Measurements from ENCODE around the gene SERPINB13.

The SERPINB13 gene

GRCh38 chr18:63586966-63587365 lies at the start of gene SERPINB13:
Gene SERPINB13, plus strand, starts transcription at chr18:63587343. Its CDS starts 1,325 bp downstream, at chr18:63588668.
- H3K27me3 ChIP-seq (ENCODE audit: control insufficient read depth in 1 of 2, insufficient read depth in 2 of 2, low read length in 2 of 2): no peaks in the 10 kb centered on the region
- no peaks in the 10 kb centered on the region for H3K36me3 ChIP-seq (ENCODE audit: control insufficient read depth in 2 of 2, insufficient read depth in 2 of 2, low read length in 2 of 2)
- no peaks in the 10 kb centered on the region for H3K4me1 ChIP-seq (ENCODE audit: control insufficient read depth, insufficient read depth, low read length)
- H3K27ac ChIP-seq (ENCODE audit: low read length): no peak within 1 kb of the TSS
- no peaks in the 10 kb centered on the region for H3K9me3 ChIP-seq (ENCODE audit: control insufficient read depth in 2 of 2, low read length in 2 of 2)
- no peak within 1 kb of the TSS for H3K9ac ChIP-seq (ENCODE audit: low read length in 2 of 2)
- no peak within 1 kb of the TSS for H3K4me3 ChIP-seq (ENCODE audit: low read length in 2 of 2)

- H3K27ac ChIP-seq (ENCODE audit: low read length): no peak overlapping the region
- H3K4me1 ChIP-seq (ENCODE audit: control insufficient read depth, insufficient read depth, low read length): no peaks in the 10 kb centered on the region
- no peak overlapping the region for H3K9ac ChIP-seq (ENCODE audit: low read length in 2 of 2)
- no peaks in the 10 kb centered on the region for H3K9me3 ChIP-seq (ENCODE audit: control insufficient read depth in 2 of 2, low read length in 2 of 2)
- no peak overlapping the region for H3K4me3 ChIP-seq (ENCODE audit: low read length in 2 of 2)
- no peaks in the 10 kb centered on the region for H3K27me3 ChIP-seq (ENCODE audit: control insufficient read depth in 1 of 2, insufficient read depth in 2 of 2, low read length in 2 of 2)
- no peaks in the 10 kb centered on the region for H3K36me3 ChIP-seq (ENCODE audit: control insufficient read depth in 2 of 2, insufficient read depth in 2 of 2, low read length in 2 of 2)
Measured at GRCh38 chr18:63539904-63540510, 47.1 kb upstream of the SERPINB13 start.

GRCh38 chr18:63542069-63542468 lies 45.1 kb upstream of the SERPINB13 start, which contains the start of gene SERPINB12:
Gene SERPINB12, plus strand, starts transcription at chr18:63542369. Its CDS starts 13,791 bp downstream, at chr18:63556160.
- Histone ChIP-seq H3K9ac (ENCODE audit: low read length in 2 of 2) (no peak within 1 kb of the TSS), H3K4me3 (ENCODE audit: low read length in 2 of 2) (no peak within 1 kb of the TSS), H3K27ac (ENCODE audit: low read length) (no peak within 1 kb of the TSS), H3K9me3 (ENCODE audit: control insufficient read depth in 2 of 2, low read length in 2 of 2) (no peaks in the 10 kb centered on the region), H3K36me3 (ENCODE audit: control insufficient read depth in 2 of 2, insufficient read depth in 2 of 2, low read length in 2 of 2) (no peaks in the 10 kb centered on the region), H3K27me3 (ENCODE audit: control insufficient read depth in 1 of 2, insufficient read depth in 2 of 2, low read length in 2 of 2) (no peaks in the 10 kb centered on the region), H3K4me1 (ENCODE audit: control insufficient read depth, insufficient read depth, low read length) (no peaks in the 10 kb centered on the region)

- Histone ChIP-seq H3K9ac (ENCODE audit: low read length in 2 of 2) (no peak overlapping the region), H3K4me3 (ENCODE audit: low read length in 2 of 2) (no peak overlapping the region), H3K9me3 (ENCODE audit: control insufficient read depth in 2 of 2, low read length in 2 of 2) (no peaks in the 10 kb centered on the region), H3K27me3 (ENCODE audit: control insufficient read depth in 1 of 2, insufficient read depth in 2 of 2, low read length in 2 of 2) (no peaks in the 10 kb centered on the region), H3K4me1 (ENCODE audit: control insufficient read depth, insufficient read depth, low read length) (no peaks in the 10 kb centered on the region), H3K36me3 (ENCODE audit: control insufficient read depth in 2 of 2, insufficient read depth in 2 of 2, low read length in 2 of 2) (no peaks in the 10 kb centered on the region), H3K27ac (ENCODE audit: low read length) (no peak overlapping the region)
Measured at GRCh38 chr18:63544017-63544416, 43.1 kb upstream of the SERPINB13 start.

- Histone ChIP-seq H3K27ac (ENCODE audit: low read length) (no peak overlapping the region), H3K9ac (ENCODE audit: low read length in 2 of 2) (no peak overlapping the region), H3K36me3 (ENCODE audit: control insufficient read depth in 2 of 2, insufficient read depth in 2 of 2, low read length in 2 of 2) (no peaks in the 10 kb centered on the region), H3K27me3 (ENCODE audit: control insufficient read depth in 1 of 2, insufficient read depth in 2 of 2, low read length in 2 of 2) (no peaks in the 10 kb centered on the region), H3K9me3 (ENCODE audit: control insufficient read depth in 2 of 2, low read length in 2 of 2) (no peaks in the 10 kb centered on the region), H3K4me3 (ENCODE audit: low read length in 2 of 2) (no peak overlapping the region), H3K4me1 (ENCODE audit: control insufficient read depth, insufficient read depth, low read length) (no peaks in the 10 kb centered on the region)
Measured at GRCh38 chr18:63545000-63545399, 42.1 kb upstream of the SERPINB13 start.

- Histone ChIP-seq H3K27ac (ENCODE audit: low read length) (no peak overlapping the region), H3K27me3 (ENCODE audit: control insufficient read depth in 1 of 2, insufficient read depth in 2 of 2, low read length in 2 of 2) (no peaks in the 10 kb centered on the region), H3K4me3 (ENCODE audit: low read length in 2 of 2) (no peak overlapping the region), H3K4me1 (ENCODE audit: control insufficient read depth, insufficient read depth, low read length) (peaks cover 3% of the 10 kb centered on the region), H3K36me3 (ENCODE audit: control insufficient read depth in 2 of 2, insufficient read depth in 2 of 2, low read length in 2 of 2) (no peaks in the 10 kb centered on the region), H3K9me3 (ENCODE audit: control insufficient read depth in 2 of 2, low read length in 2 of 2) (no peaks in the 10 kb centered on the region), H3K9ac (ENCODE audit: low read length in 2 of 2) (no peak overlapping the region)
Measured at GRCh38 chr18:63550068-63550467, 37.1 kb upstream of the SERPINB13 start.

GRCh38 chr18:63551769-63552168 lies 35.4 kb upstream of the SERPINB13 start:
- H3K27ac ChIP-seq (ENCODE audit: low read length): no peak overlapping the region
- H3K27me3 ChIP-seq (ENCODE audit: control insufficient read depth in 1 of 2, insufficient read depth in 2 of 2, low read length in 2 of 2): no peaks in the 10 kb centered on the region
- no peak overlapping the region for H3K4me3 ChIP-seq (ENCODE audit: low read length in 2 of 2)
- H3K9me3 ChIP-seq (ENCODE audit: control insufficient read depth in 2 of 2, low read length in 2 of 2): no peaks in the 10 kb centered on the region
- no peak overlapping the region for H3K9ac ChIP-seq (ENCODE audit: low read length in 2 of 2)
- peaks cover 3% of the 10 kb centered on the region for H3K4me1 ChIP-seq (ENCODE audit: control insufficient read depth, insufficient read depth, low read length)
- H3K36me3 ChIP-seq (ENCODE audit: control insufficient read depth in 2 of 2, insufficient read depth in 2 of 2, low read length in 2 of 2): no peaks in the 10 kb centered on the region

- Histone ChIP-seq H3K9ac (ENCODE audit: low read length in 2 of 2) (no peak overlapping the region), H3K27ac (ENCODE audit: low read length) (no peak overlapping the region), H3K27me3 (ENCODE audit: control insufficient read depth in 1 of 2, insufficient read depth in 2 of 2, low read length in 2 of 2) (no peaks in the 10 kb centered on the region), H3K4me1 (ENCODE audit: control insufficient read depth, insufficient read depth, low read length) (peaks cover 3% of the 10 kb centered on the region), H3K9me3 (ENCODE audit: control insufficient read depth in 2 of 2, low read length in 2 of 2) (no peaks in the 10 kb centered on the region), H3K4me3 (ENCODE audit: low read length in 2 of 2) (no peak overlapping the region), H3K36me3 (ENCODE audit: control insufficient read depth in 2 of 2, insufficient read depth in 2 of 2, low read length in 2 of 2) (no peaks in the 10 kb centered on the region)
Measured at GRCh38 chr18:63552581-63552980, 34.6 kb upstream of the SERPINB13 start.

- Histone ChIP-seq H3K9ac (ENCODE audit: low read length in 2 of 2) (no peak overlapping the region), H3K9me3 (ENCODE audit: control insufficient read depth in 2 of 2, low read length in 2 of 2) (no peaks in the 10 kb centered on the region), H3K4me3 (ENCODE audit: low read length in 2 of 2) (peak overlapping the region in 1 of 2 donors; percentile 8), H3K27me3 (ENCODE audit: control insufficient read depth in 1 of 2, insufficient read depth in 2 of 2, low read length in 2 of 2) (no peaks in the 10 kb centered on the region), H3K36me3 (ENCODE audit: control insufficient read depth in 2 of 2, insufficient read depth in 2 of 2, low read length in 2 of 2) (no peaks in the 10 kb centered on the region), H3K4me1 (ENCODE audit: control insufficient read depth, insufficient read depth, low read length) (peaks cover 3% of the 10 kb centered on the region), H3K27ac (ENCODE audit: low read length) (no peak overlapping the region)
Measured at GRCh38 chr18:63553081-63553480, 34.1 kb upstream of the SERPINB13 start.

- H3K27ac ChIP-seq (ENCODE audit: low read length): no peak overlapping the region
- H3K4me1 ChIP-seq (ENCODE audit: control insufficient read depth, insufficient read depth, low read length): no peaks in the 10 kb centered on the region
- H3K36me3 ChIP-seq (ENCODE audit: control insufficient read depth in 2 of 2, insufficient read depth in 2 of 2, low read length in 2 of 2): no peaks in the 10 kb centered on the region
- H3K9ac ChIP-seq (ENCODE audit: low read length in 2 of 2): no peak overlapping the region
- H3K4me3 ChIP-seq (ENCODE audit: low read length in 2 of 2): no peak overlapping the region
- H3K27me3 ChIP-seq (ENCODE audit: control insufficient read depth in 1 of 2, insufficient read depth in 2 of 2, low read length in 2 of 2): no peaks in the 10 kb centered on the region
- no peaks in the 10 kb centered on the region for H3K9me3 ChIP-seq (ENCODE audit: control insufficient read depth in 2 of 2, low read length in 2 of 2)
Measured at GRCh38 chr18:63559567-63560491, 27.3 kb upstream of the SERPINB13 start.

- Histone ChIP-seq H3K27me3 (ENCODE audit: control insufficient read depth in 1 of 2, insufficient read depth in 2 of 2, low read length in 2 of 2) (no peaks in the 10 kb centered on the region), H3K9ac (ENCODE audit: low read length in 2 of 2) (no peak overlapping the region), H3K27ac (ENCODE audit: low read length) (no peak overlapping the region), H3K36me3 (ENCODE audit: control insufficient read depth in 2 of 2, insufficient read depth in 2 of 2, low read length in 2 of 2) (no peaks in the 10 kb centered on the region), H3K4me3 (ENCODE audit: low read length in 2 of 2) (no peak overlapping the region), H3K4me1 (ENCODE audit: control insufficient read depth, insufficient read depth, low read length) (no peaks in the 10 kb centered on the region), H3K9me3 (ENCODE audit: control insufficient read depth in 2 of 2, low read length in 2 of 2) (no peaks in the 10 kb centered on the region)
Measured at GRCh38 chr18:63562284-63562683, 24.9 kb upstream of the SERPINB13 start.

All from stomach smooth muscle (tissue), 2 donors.